GM12878 (cell line): ENCODE measurements around the gene SYMPK.
"Not testable (repeated sequence)": the region's sequence is repeated elsewhere in the genome, so short reads cannot be mapped to it uniquely, and the experiment has no call there.

Experiments
- CBX3 ChIP-seq: fragments of 200-600 bp; sonication (generic); IDR thresholded peaks from 2 replicates; pipeline ENCODE4 v1.6.1; 2016; ENCODE audit warnings: low read depth, borderline replicate concordance
- CTCF ChIP-seq, 3 experiments: IDR thresholded peaks in 2 of 3; conservative IDR thresholded peaks in 1 of 3; 2 replicates each; pipeline ENCODE4 v1.5.1; 2011; ENCODE audit warnings: low read depth in 3 of 3, low read length in 3 of 3, mild to moderate bottlenecking in 3 of 3, control low read depth in 2 of 3, moderate library complexity in 2 of 3, inconsistent platforms in 1 of 3, mixed read lengths in 1 of 3; ENCODE audit not compliant: control insufficient read depth in 2 of 3, insufficient read depth in 1 of 3; ENCODE audit errors: extremely low read depth in 1 of 3
- MLLT1 ChIP-seq: fragments of 450-650 bp; IDR thresholded peaks from 2 replicates; pipeline ENCODE4 v1.6.1; 2016; ENCODE audit warnings: mild to moderate bottlenecking
- MXI1 ChIP-seq: fragments of 150-350 bp; IDR thresholded peaks from 2 replicates; pipeline ENCODE4 v1.6.1; 2011; ENCODE audit warnings: low read depth, mild to moderate bottlenecking, inconsistent platforms, low read length, improper control_type of control experiment
- MYC ChIP-seq: IDR thresholded peaks from 2 replicates; pipeline ENCODE4 v1.6.1; 2011; ENCODE audit warnings: mild to moderate bottlenecking, low read length, moderate library complexity, inconsistent platforms; ENCODE audit not compliant: insufficient read depth, insufficient replicate concordance, insufficient read length, severe bottlenecking
- NFYB ChIP-seq: IDR thresholded peaks from 2 replicates; pipeline ENCODE4 v1.6.1; 2011; ENCODE audit warnings: low read depth, mild to moderate bottlenecking, low read length, improper control_type of control experiment, moderate library complexity; ENCODE audit not compliant: insufficient read depth
- POLR2A ChIP-seq: IDR thresholded peaks from 2 replicates; pipeline ENCODE4 v1.6.1; 2011; ENCODE audit warnings: low read depth, mild to moderate bottlenecking, low read length
- ZNF24 ChIP-seq: fragments of 450-650 bp; IDR thresholded peaks from 2 replicates; pipeline ENCODE4 v1.6.1; 2017; ENCODE audit warnings: antibody characterized with exemption, mild to moderate bottlenecking
- ZNF592 ChIP-seq: fragments of 450-650 bp; IDR thresholded peaks from 2 replicates; pipeline ENCODE4 v1.6.1; 2017; ENCODE audit warnings: mild to moderate bottlenecking, moderate library complexity
- ZSCAN29 ChIP-seq: fragments of 450-650 bp; IDR thresholded peaks from 2 replicates; pipeline ENCODE4 v1.6.1; 2017; ENCODE audit warnings: mild to moderate bottlenecking, moderate library complexity

- not testable (repeated sequence) for TF ChIP-seq MYC; CTCF (IDR thresholded peaks at IDR 0.05 in 2 of 3, conservative IDR thresholded peaks at IDR 0.05 in 1 of 3; ENCODE audit: control insufficient read depth in 2 of 3, extremely low read depth in 1 of 3, insufficient read depth in 1 of 3, low read depth in 3 of 3, low read length in 3 of 3); ZNF592; POLR2A; CBX3; NFYB; ZSCAN29; ZNF24; MLLT1; MXI1
Measured at GRCh38 chr19:45799541-45799940, 63.4 kb downstream of the SYMPK start.
